Fibroblast of skin of left biceps (primary cell): ENCODE results near the gene GSTM5.
"Not testable (repeated sequence)": the region's sequence is repeated elsewhere in the genome, so short reads cannot be mapped to it uniquely, and the experiment has no call there.

Source experiments
- DNase-seq, 2 experiments: peaks; one replicate each; pipeline ENCODE4 v3.0.0-alpha.2; 2013; ENCODE audit warnings: low read depth in 2 of 2

GSTM5 gene

DNA sequence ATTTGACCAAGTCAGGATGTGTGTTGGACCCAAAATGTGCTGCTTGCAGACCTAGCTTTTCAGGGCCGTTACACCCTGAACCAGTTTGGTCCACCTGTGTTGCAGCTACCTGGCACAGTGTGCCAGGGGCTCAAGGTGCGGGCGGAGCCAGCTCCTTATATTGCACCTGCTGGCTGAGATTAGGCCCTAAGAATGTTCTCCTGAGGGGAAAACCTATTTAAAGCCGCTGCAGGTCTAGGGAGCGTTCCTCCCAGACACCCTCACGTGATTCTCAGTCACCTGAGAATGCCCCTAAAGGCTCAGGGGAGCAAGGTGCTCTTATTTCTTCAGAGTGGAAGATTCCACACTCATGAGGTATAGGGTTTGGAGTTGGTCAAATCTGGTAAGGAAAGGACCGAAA, 16.8 kb downstream of the GSTM5 start:
- DNase-seq: no peak

DNA sequence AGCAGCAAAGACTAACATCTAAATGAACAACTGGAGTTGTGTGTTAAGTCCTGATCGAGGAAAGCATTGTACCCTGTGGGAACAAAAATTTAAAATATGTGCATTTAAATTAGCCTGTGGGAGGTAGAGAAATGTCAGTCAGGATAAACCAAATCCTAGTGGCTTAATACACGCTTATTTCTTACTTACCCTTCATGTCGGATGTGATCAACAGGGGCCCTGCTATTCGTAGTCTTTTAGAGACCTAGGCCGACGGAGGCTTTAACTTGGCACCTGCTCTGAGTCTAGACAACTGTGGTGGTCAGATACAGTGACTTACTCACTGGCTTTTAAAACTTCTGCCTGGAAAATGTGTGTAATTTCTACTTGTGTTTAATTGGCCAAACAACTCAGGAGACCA, 18.6 kb downstream of the GSTM5 start:
- DNase-seq: no peak

DNA sequence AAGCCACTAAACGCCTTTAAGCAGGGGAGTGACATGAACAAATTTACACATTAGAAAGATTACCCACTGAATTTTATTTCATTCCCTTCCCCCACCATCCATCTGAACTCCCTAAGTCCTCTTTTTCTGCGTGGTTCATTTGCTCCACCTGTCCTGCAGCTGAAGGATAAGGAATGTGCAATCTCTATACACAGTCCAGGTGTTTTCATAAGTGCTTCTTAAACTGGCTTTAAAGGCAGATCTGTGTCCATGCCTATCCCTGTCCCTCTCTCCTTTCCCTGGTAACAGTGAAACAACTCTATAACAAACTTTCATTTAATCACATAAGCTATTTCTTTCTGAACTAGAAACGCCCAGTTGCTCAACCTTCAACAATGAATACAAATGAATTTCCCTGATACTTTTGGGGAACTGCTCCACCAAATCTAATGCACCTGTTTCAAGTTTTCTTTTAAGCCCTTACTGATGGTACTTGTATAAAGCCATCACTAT, 20.4 kb downstream of the GSTM5 start:
- no peak for DNase-seq

DNA sequence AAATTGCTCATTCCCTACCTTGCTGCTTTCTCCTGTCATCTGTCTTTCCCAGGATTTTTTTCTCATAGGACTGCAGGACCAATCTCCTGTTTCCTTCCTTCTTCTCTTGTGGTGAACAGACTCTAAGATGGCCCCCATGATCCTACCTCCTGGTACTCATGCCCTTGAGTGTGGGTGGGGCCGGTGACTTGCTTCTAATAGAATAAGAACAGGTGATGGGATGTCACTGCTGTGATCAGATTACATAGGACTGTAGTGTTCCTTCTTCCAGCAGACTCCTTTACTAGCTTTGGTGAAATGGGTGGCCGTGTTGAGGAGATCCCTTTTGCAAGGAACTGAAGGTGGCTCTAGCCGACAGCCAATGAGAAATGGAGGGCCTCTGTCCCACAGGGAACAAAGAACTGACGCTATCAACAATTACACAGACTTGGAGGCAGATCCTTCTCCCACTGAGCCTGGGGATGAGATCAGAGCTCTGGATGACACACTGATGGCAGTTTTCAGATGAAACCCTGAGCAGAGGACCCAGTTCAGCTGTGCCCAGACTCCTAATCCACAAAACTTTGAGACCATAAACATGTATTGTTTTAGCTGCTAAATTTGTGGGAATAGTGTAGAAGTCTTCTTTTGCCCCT, 21.3 kb downstream of the GSTM5 start:
- no peak for DNase-seq

DNA sequence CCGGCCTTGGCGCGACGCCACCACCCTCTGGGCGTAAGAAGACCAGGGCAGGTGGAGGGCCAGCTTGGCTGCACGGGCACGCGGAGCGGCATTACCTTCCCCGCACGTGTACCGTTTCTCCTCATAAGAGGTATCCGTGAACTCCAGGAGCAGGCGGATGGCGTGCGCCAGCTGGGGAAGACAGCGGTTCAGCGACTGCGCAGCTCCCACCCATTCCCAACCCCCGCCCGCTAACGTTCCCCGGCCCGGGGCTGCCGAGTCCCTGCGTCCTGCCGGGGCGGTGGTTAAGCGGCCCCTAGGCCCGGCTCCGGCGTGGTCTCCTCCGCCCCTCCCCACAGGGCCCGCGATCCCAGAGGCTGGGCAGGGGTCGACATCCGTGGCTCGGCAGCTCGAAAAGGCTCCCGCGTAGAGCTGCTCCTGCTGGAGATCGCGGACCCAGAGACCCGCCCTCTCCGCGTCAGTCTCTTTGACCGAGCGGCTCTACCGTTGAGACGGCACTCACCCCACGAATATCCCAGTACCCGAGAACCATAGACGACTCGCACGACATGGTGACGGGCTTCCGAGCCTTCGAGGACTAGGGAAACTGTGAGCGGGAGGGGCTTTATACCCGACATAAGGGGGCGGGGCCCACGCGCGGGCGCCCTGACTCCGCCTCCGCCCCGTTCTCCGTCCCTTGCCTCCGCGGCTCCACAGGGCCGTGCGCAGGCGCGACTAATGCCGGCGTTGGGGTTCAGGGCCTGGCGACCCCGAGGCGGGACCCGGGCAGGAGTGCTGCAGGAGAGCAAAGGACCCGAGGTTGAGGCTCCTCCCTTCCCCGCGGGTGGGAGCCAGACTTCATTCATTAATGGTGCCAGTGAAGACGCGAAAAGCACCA, 27.9 kb downstream of the GSTM5 start:
- peak in 1 of 2 experiments; percentile 36 for DNase-seq

DNA sequence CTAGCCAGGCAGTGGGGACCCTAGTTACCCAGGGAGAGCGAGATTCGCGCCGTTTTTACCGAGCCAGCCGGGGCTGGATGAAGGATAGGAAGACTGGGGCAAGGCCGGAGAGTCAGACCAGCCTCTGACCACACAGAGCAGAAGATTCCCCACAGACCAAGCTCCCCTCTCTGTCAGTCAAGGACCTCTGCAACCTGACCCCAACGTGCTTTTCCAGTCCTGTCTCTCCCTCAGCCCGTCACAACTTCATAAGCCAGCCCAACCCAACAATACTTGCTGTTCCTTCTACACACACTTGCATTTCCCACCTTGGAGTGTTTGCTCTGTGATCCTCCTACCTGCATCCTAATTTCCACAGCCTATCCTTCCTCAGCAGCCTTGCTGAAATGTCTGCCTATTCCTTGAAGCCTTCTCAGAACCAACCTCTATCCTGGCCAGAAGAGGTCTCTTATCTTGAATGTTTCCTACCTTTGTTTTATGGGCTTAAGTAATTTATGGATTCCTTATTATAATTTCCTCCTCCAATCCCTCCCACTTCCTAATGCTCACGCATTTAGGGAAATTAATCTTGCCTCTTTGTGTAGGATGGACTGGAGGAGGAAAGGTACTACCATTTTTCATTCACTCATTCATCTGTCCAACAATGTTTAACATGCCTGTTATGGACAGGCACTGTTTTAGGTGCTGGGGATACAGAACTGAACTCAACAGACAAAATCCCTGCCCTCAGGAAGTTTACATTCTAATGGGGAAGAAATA, 28.7 kb downstream of the GSTM5 start, which contains the start of gene GSTM3:
Gene GSTM3 (minus strand): TSS at position 424 of the 759 bp plus-strand sequence. CDS start 751 bp downstream, outside the sequence.
- no peak for DNase-seq

DNA sequence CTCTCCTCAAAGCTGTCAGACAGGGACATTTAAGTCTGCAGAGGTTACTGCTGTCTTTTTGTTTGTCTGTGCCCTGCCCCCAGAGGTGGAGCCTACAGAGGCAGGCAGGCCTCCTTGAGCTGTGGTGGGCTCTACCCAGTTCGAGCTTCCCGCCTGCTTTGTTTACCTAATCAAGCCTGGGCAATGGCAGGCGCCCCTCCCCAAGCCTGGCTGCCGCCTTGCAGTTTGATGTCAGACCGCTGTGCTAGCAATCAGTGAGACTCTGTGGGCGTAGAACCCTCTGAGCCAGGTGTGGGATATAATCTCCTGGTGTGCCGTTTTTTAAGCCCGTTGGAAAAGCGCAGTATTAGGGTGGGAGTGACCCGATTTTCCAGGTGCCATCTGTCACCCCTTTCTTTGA, 36.3 kb downstream of the GSTM5 start:
- not testable (repeated sequence) for DNase-seq

DNA sequence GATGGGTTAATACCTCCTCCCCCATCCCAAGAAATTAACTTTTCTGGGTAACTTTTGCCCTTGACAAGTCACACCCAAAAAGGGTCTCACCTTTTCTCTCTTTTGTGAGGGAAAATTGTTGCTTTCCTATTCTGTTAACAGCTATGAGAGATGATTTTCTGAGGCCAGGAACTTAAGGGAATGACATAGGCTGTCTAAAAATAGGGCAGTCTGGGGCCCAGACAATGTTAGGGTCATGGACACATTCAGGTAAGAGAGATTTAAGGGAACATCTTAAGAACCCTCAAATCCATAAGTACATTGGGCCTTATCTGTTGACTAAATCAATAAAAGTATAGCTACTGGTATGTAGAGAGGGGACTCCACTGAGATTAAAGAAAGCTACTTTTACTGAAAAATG, 37.2 kb downstream of the GSTM5 start:
- no peak for DNase-seq

DNA sequence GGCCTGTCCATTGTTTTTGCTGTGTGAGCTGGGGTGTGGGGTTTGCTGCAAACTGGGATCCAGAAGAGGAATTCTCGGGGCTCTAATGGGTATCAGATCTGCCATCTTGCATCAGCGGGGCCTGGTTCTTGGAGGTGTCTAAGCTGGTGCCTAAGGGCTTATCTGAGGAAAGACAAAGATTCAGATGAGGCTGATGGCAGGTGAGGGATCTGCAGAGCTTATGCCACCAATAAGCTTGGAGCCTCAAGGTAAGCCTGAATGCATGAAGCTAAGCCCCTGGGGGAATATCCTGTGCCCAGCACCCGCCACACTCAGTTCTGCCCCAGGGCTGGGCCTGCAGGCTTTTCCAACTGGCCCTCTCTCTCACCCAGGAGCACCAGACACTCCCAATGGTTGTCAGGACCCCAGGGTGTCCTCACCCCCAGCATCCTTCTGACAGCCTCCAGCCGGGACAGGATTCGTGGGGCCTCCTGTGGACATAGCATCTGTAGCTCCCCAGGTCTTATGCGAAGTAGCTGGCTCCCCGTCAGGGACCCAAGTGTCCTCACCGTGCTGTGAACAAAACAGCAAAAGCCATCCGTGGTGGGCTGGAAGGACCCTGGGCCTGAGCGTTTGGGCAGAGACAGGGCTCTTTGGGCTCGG, 38.3 kb downstream of the GSTM5 start:
- no peak for DNase-seq

DNA sequence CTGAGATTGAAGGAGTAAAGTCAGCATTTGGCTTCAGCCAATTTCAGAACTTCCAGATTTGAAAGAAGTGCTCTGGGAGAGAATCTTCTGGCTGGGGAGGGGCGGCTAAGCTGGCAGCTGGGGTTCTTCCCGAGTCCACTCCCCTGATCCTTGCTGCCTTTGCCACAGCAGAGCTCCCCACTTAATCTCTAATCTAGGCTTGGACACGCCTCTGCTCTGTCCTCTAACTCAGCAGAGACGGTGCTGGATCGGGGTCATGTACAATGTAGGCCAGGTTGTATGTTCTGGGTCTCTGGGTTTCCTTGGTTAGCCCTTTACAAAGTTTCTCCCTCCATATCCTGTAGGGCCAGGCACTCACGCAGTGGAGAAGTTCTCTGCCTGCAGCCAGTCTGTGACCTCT, 38.9 kb downstream of the GSTM5 start:
- DNase-seq: no peak

DNA sequence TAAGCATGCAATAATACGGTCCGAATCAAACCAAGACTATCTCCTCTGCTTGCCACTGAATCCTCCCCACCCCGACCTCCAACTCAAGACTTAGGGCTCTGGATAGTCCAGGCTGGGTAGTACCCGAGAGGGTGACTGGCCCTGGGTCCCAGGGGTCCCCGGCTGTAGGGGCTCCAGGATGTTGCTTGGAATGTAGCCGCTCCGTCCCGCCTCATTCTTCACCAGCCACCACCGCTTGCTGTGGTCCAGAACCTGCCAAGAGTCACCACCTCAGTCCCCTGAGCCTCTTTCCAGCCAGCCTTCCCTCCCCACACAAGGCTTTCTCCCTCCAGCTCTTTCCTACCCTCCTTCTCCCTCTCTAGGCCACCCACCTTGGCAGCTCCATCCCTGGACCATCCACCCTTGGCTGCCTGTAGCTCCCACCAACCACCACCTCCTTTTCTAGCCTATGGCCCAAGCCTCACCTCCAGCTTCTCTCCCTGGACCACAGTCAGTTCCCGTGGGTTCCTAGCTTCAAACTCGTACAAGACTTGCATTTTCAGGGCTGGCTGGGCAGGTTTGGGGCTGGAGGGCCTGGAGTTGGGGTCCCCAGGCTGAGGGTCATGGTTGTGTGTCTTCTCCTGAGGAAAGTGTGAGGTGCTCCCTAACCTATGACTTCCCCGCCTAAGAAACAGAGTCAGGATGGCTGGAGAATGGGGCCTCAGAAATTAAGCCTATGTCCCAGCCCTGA, 39.6 kb downstream of the GSTM5 start:
- DNase-seq: no peak

DNA sequence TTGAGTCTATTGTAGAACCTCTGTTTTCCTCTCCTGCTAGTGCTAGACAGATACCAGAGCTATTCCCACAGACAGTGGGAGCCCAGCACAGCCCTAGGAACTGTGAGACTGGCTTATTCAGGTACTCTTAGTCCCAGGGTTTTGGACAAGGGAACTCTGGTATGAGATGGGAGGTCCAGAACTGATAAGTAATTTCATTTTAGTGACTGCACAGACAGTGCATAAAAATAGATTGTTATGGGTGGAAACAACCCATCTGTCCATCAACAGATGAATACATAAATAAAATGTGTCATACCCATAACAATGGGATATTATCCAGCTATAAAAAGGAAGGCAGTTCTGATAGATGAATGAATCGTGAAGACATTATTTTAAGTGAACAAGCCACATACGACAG, 42.7 kb downstream of the GSTM5 start:
- DNase-seq: no peak

DNA sequence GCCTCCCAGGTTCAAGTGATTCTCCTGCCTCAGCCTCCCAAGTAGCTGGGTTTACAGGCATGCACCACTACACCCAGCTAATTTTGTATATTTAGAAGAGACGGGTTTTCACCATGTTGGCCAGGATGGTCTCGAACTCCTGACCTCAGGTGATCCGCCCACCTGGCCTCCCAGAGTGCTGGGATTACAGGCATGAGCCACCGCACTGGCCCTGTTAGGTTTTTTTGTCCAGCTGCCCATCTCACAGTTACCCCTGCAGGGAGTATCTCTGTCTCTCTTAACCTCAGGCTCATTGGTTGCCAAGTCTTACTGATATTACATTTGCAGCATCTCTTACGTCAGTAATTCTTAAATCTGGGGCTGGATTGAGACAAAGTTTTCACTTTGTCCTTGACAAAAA, 44.3 kb downstream of the GSTM5 start:
- DNase-seq: not testable (repeated sequence)

DNA sequence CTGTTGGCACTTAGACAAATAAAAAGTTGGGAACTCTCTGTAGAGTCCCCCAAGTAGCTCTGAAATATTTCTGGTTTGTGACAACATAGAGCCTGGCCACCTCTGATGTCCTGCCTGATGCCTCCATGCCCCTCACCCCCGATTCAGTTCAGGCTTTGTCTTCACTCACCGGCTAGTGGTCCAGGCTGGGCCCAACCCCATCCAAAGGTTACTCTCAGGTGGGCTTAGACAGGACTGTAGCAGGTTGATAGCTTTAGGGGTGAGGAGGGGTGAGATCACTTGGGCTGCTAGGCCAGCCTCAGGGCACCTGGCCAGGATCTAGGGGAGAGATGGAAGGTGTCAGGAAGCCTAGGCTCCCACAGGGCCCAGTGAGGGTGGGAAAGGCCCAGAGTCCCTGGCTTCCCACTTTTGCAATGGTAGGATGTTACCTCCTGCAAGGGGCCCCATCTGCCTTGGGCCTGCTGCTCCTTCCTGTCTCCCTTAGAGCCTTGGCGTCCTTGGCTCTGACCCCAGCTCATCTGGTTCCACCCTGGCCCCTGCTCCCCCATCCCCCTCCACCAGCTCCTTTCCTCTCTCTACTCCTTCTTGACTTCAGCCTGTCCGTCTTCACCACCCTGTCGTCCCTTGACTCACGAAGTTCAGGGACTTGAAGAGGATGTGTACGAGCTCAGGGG, 44.9 kb downstream of the GSTM5 start:
- no peak for DNase-seq

DNA sequence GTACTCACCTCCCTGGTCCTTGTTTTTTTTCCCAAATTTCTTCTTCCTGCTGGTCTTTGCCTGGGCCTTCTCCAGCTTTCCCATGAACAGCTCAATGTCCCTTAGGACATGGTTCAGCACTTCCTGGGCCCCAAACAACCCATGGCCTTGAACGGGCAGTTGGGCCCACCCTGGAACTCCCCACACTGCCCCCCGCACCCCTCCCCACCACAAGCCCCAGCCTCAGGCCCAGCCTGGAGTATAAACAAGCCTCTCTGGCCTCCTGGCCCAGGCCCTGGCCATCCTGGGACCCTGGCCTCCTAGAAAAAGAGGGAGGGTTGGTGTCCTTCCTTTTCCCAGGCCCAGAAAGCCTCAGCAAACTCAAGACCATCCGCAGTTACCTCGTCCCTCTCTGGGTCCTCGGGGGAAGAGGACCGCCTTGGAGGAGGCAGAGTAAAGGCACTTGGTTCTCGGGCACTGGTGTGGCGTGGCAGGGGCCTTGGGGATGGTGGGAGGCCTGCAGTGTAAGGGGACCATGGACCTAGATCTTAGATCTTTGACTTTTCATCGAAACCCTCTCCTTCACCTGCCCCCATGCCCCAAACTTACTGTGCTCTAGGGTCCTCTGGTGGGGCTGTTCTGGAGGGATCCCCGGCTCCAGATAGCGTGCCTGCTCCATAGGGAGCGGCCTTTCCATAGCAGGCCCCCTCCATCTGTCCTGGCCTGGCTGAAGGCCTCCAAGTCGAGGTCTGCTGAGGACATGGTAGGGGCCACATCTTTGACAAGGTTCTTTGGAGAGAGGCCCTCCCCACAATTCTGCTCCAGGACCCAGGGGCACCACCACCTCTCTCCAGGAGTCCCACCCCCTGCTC, 46.1 kb downstream of the GSTM5 start:
- DNase-seq: no peak

DNA sequence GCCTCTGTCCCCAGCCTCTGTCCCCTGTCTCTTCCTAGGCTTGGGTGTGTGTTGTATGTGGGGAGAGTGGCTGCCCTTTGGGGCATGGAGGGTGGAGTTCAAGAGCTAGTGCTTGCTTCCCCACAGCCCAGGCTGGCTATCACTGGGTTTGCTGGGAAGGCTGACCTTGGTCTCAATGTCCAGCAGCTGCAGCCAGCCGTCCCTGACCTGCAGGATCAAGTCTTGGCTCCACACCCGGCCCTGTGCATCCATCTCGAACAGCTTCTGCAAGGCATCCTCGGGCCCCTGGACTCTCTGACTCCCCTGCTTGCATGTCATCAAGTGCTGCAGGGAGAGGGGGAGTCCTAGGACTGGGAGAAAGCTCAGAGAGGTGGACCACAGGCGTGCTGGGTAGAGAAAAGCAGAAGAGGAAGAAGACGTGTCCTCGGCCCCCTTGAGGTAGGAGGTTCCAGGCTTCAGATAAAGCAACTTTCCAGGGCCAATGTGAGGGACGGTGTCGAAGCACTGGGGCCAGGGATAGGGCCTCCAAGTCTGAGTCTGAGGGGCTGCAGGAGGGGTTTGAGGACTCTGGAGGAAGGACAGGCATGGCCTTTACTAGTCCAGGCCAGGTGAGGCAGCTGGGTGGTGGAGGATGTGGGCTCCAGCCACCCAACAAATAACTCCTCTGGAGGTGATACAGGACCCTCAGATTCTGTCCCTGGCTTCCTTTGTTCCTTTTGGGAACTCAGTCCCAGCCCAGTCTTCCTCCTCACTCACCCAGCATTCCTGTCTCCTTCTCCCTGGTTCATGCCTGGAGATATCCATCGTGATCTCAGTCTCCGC, 47.7 kb downstream of the GSTM5 start:
- DNase-seq: no peak

DNA sequence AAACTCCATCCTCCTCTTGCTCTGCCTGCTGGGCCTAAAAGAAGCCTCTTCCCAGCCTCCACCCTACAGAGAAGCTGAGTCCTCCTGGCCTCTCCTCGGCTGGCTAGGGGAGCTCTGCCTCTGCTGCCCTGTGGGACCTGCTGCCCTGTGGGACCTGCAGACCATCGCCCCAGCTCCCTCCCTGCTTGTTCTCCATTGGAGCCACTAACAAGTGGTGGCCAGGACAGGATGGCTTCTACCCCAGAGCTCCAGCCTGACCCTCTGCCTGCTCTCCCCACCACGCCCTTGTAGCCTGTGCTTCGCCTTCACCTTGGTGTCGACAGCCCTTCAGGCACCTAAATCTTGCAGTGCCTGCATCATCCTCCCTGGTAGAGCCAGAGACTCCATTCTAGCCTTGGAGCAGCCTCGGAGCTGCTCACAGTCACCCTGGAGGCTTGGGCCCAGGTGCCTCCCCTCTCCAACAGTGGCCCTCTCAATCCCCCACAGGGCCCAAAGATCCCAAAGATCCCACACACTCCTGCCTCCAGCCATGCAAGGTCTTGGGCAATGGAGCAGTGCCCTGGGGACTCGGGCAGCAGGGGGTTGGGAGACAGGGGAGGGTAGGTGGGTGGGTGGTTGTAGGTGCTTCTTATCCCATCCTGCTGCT, 48.7 kb downstream of the GSTM5 start:
- no peak for DNase-seq
